HL-60/S4 treated with phorbol 12-myristate 13-acetate at 8.2 ng/mL for 4 days and 3 days (cell line): ENCODE measurements around the gene GP2.
"Not testable (repeated sequence)": the region's sequence is repeated elsewhere in the genome, so short reads cannot be mapped to it uniquely, and the experiment has no call there.

ENCODE experiments used
- in situ Hi-C: fragments of 300-500 bp; cut with MboI; formaldehyde crosslinking; loops from 2 replicates; pipeline ENCODE4 v1.15.0; 2022; ENCODE audit warnings: low sequenced_read_pairs

The GP2 gene

GRCh38 chr16:20326321-20326720 is 992 bp downstream of the GP2 start:
- in situ Hi-C loops: no loop called here

- in situ Hi-C loops: no loop called here
Observed at GRCh38 chr16:20325005-20325404, 2.3 kb downstream of the GP2 start.

- in situ Hi-C loops: no loop called here
Observed at GRCh38 chr16:20323591-20324117, 3.7 kb downstream of the GP2 start.

DNA sequence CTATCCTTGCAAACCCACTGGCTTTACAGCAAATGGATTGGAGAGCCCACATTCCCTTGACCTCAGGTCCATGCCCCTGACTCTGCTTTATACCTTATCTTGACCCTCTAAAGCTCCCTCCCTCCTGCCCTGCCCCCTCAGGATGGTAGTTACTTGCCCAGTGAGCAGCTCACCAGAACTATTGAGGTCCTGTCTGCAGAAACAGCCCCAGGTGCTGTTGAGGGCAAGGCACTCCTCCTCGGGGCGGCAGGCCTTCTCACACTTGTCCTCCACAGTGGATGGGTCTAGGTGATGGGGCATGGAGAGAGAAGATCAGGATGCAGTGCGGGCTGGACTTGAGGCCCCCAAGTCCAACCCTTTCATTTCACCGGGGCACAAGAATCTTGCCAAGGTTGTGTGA is 4.6 kb downstream of the GP2 start:
- in situ Hi-C loops: no loop called here

- in situ Hi-C loops: no loop called here
Observed at GRCh38 chr16:20321671-20322070, 5.6 kb downstream of the GP2 start.

- in situ Hi-C loops: not testable (repeated sequence)
Observed at GRCh38 chr16:20321051-20321450, 6.3 kb downstream of the GP2 start.

DNA sequence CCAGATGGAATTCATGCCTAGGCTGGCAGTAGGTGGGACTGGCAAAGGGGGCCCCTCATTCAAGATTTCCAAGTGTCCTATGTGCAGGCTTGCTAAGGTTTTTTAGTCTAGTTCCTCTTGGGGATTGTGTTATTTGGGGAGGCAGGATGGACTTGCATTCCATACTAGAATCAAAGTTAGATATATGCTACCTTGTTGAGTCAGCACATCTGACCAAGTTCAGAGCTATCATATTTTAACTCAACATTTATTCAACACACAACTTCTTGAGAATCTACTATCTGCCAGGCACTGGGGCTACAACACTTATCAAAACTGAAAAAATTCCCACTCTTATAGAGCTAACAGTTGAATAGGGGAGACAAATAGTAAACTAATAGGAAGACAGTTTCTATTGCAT is 6.7 kb downstream of the GP2 start:
- in situ Hi-C loops: no loop called here

GRCh38 chr16:20320178-20320577 is 7.1 kb downstream of the GP2 start:
- in situ Hi-C loops: no loop called here

DNA sequence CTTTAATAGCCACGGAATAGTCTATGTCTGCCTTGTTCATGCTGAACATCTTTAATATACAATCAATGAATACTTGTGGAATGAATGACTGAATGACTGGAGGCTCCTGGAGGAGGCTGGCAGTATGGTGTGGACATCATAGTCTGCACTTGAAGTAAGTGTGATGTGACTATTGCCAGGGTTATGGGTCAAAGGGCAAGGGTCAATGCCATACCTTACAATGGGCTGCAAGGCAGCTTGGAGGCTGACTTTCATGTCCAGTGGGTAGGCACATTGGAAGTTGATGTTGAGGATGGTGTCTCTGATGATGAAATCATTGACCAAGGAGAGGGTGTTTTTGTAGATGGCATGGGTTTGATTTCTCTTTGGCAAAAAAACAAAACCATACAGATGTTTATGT is 7.9 kb downstream of the GP2 start:
- in situ Hi-C loops: no loop called here

DNA sequence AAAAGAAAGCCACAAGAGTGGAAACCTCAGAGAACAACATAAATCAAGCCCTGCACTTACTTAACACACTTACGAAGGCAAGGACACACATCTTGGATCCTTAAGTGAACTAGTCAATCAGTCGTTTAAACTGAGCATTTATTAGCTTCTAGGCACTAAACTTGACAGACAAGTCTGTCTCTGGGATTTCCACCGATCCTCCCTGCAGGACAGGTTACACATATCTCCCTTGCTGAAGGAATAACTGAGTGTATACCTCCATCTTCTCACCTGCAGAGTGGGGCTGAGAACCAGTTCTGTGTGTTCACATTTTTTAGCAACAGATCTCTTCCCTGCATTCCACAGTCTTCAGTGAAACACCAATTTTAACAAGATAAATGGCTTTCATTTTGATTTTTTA is 8.9 kb downstream of the GP2 start:
- in situ Hi-C loops: no loop called here

DNA sequence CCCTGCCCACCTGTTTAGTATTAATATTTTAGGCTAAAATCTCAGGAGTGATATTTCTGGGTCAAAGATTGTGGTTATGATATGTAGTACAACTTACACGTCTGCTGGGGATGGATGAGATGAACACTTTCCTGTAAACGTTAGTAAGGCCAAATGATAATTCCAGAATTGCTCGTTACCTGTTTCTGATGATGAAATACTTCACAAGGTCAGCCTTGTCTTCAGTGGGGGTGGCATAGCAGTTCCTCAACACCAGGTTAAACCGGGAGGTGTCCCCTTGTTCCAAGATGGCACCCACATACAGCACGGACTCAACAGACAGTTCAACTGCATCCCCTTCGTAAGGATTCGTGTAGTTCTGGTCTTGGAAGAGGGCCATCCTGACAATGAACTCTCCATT is 9.3 kb downstream of the GP2 start:
- in situ Hi-C loops: no loop called here

DNA sequence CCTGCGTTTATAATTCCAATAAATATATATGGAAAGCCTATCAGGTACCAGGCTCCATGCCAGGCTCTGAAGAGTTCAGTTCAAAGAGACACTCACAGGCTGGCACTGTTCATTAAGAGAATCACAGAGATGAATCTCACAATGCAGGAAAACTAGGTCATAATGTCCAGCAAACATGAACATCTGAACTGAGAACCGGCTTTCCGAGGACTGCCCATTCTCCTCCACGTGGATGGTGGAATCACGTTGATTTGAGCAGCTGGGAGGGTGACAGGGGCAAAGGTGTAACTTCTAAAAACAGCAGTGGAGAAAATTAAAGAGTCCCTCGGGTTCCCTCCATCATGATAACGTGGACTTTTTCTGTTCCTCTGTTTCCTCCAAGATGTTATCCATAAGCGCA is 10.2 kb downstream of the GP2 start:
- in situ Hi-C loops: no loop called here

DNA sequence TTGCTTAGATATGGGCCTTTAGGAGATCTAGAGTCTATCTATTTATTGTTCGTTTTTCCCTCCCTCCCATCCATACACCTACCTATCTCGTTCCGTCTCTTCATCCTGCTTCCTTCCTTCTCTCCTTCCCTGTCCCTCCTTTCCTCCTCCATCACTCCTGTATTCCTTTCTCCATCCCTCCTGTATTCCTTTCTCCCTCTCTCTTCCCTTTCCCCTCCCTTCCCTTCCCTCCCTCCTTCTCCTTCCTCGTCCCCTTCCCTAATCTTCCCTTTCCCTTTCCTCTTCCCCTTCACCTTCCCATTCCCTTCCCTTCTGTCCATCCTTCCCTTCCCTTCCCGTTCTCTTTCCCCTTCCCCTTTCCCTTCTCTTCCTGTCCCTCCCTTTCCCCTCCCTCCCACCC is 10.6 kb downstream of the GP2 start:
- in situ Hi-C loops: no loop called here

DNA sequence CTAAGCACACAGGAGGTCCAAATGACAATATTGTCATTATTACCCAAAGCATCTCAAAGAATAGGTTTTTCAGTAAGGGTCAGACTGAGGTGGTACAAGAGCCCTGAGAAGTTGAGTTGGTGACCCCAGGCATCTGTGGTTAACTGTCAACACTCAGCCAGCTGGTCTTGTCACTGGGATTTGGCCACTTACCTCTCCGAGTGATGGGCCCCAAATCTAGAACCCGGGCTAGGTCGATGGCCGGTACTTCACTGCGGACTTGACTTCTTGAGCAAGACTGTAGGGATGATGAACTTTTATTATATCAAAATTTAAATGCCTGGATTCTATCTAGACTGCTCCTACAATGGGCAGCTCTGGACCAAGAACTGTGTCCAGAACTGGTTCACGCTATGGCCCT is 11.5 kb downstream of the GP2 start:
- in situ Hi-C loops: no loop called here

DNA sequence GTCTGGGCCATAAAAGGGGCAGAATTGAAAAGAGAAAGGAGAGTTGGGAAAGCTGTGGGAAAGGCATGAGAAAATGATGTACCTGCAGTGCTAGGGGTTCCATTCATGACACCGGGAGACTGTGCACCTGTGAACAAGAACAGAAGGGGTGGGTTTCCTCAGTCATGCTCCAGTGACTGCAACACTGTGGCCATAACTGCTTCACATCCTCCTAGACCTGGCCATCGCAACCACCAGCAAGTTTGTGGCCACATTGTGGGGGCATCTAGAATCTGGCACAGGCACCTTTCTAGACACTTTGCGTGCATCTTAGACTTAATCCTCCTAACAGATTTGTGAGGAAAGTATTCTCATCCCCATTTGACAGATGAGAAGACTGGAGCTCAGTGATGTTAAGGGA is 12.7 kb downstream of the GP2 start:
- in situ Hi-C loops: no loop called here

GRCh38 chr16:20313741-20314140 is 13.6 kb downstream of the GP2 start:
- in situ Hi-C loops: no loop called here

DNA sequence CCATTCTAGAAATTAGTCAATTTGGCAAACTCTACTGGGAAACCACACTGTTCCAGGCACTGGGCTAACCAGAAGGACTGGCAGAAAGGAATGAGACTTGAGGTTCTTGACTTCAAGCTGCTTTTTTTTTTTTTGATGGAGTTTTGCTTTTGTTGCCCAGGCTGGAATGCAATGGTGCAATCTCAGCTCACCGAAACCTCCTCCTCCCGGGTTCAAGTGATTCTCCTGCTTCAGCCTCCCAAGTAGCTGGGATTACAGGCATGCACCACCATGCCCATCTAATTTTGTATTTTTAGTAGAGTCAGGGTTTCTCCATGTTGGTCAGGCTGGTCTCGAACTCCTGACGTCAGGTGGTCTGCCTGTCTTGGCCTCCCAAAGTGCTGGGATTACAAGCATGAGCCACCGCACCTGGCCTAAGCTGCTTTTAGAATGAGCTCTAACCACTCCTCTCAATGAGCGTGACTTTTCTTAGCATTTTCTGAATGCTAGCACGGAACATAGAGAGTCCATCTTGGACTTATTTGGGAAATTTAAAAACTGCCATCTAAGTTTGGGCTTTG is 14.7 kb downstream of the GP2 start:
- in situ Hi-C loops: not testable (repeated sequence)

DNA sequence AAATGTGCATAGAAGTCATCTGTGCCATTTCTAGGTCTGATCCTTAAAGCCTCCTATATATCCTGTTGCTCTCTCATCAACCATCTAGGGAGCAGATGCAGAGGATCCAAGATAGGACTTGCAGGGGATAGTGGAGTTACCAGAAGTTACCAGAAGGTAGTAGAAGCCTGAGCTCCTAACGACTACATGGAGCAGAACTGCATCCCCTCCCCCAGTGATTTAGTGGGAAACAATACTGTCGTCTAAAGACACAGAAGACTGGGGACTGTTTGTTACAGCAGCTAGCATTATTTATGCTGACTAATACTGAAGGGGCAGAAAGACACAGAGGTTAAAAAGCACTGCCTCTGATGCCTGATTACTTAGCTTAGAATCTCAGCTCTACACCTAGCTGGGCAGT is 15.8 kb downstream of the GP2 start:
- in situ Hi-C loops: no loop called here

GRCh38 chr16:20310421-20311395 is 16.6 kb downstream of the GP2 start:
- in situ Hi-C loops: no loop called here

DNA sequence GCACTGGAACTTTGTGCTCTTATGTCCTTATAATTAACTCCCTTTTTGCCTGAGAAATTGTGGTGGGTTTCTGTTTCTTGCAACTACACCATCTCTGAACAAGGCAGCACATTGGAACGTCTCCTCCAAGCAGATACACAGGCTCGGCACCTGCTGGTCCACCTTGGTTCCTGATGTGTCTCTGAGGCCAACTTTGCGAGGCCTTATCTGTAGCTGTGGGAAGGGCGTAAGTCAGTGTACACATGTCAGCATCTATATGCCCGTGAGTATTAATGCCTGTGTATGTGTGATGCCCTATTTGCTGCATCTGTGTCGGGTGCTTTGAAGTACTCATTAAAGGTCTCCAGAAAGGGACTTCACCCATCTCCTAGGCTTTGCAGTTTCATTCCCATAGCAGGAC is 17.5 kb downstream of the GP2 start:
- in situ Hi-C loops: no loop called here

DNA sequence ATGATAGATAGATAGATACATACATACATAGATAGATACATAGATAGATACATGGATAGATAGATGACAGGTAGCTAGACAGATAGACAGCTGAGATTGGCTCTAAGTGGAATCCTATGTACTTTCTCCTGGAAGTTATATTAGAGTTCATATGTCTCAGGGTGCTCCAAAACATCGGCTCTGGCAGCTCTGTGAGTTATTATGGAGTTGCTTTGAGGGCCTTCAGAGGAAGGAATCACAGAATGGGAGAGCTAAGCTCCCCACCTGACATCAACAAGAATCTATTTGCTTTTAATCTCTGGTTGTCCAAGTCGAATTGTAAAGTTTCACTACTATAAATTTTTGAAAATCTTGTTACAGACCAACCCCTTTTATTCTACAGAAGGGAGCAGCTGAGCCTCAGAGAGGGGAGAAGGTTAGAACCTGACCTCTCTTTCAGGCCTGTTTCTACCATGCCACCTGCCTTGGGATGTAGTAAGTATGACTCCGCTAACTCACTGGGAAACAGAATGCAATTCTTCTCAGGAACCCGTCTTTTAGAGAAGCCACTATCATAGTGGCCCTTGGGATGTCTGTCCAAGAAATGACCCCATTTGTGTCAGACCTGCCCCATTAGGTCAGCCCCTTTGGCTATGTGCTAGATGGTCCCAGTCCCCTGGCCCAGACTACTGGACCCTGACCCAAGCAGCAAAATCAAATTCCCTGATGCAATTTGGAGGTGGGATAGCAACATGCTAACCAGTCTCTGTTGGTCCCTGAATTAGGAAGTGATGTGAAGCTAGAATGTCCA is 18.3 kb downstream of the GP2 start:
- in situ Hi-C loops: no loop called here

DNA sequence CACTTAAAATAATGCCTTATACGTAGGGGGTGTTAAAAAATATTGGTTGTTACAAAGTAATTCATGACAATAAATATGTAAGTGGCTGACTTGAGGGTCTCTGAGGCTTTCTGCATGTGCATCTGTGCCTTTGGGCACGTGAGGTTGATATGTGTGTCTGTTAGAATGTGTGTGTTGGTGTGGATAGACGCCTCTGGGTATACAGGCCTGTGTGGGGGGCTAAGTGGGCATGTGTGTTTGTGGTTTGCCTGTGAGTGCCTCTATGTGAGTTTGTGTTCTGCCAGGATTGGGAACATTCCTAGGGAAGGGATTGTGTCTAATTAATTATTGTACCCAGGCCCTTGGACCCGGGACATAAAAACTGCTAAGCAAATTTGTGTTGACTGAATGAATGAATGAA is 19.0 kb downstream of the GP2 start:
- in situ Hi-C loops: no loop called here
